Activated CD8-positive, alpha-beta memory T cell treated with anti-CD3 and anti-CD28 coated beads, Interleukin-2, amount 50 U/mL, for 4 hours (primary cell): Measurements from ENCODE around the gene RHBDD1.

ENCODE experiments used
- DNase-seq: peaks from one replicate; pipeline ENCODE4 v3.0.0-alpha.2; 2020

The RHBDD1 gene

GRCh38 chr2:226943862-226944620, 108.2 kb downstream of the RHBDD1 start:
- no peak for DNase-seq

- no peak for DNase-seq
Observed at GRCh38 chr2:226953206-226953605, 117.4 kb downstream of the RHBDD1 start.

GRCh38 chr2:226953826-226954225, 118.0 kb downstream of the RHBDD1 start:
- no peak for DNase-seq

GRCh38 chr2:226956659-226957058, 120.8 kb downstream of the RHBDD1 start:
- no peak for DNase-seq

- no peak for DNase-seq
Observed at GRCh38 chr2:226959418-226959817, 123.6 kb downstream of the RHBDD1 start.

- DNase-seq = no peak
Observed at GRCh38 chr2:226962176-226962773, 126.4 kb downstream of the RHBDD1 start.

- DNase-seq = no peak
Observed at GRCh38 chr2:226963528-226963927, 127.7 kb downstream of the RHBDD1 start.

GRCh38 chr2:226965376-226965775, 129.5 kb downstream of the RHBDD1 start:
- no peak for DNase-seq

GRCh38 chr2:226969417-226970080, 133.7 kb downstream of the RHBDD1 start:
- DNase-seq = no peak

- no peak for DNase-seq
Observed at GRCh38 chr2:226970362-226970761, 134.5 kb downstream of the RHBDD1 start.

GRCh38 chr2:226971084-226971483, 135.2 kb downstream of the RHBDD1 start:
- DNase-seq = no peak

- DNase-seq = no peak
Observed at GRCh38 chr2:226971770-226972169, 135.9 kb downstream of the RHBDD1 start.

GRCh38 chr2:226973816-226974215, 138.0 kb downstream of the RHBDD1 start:
- DNase-seq = no peak

GRCh38 chr2:226977775-226978190, 141.9 kb downstream of the RHBDD1 start:
- no peak for DNase-seq

GRCh38 chr2:226978300-226978699, 142.4 kb downstream of the RHBDD1 start:
- DNase-seq = no peak

- DNase-seq = no peak
Observed at GRCh38 chr2:226979004-226979403, 143.2 kb downstream of the RHBDD1 start.

- DNase-seq = no peak
Observed at GRCh38 chr2:226981791-226982326, 146.0 kb downstream of the RHBDD1 start.

GRCh38 chr2:226983895-226984749, 148.3 kb downstream of the RHBDD1 start:
- DNase-seq = no peak

- DNase-seq = no peak
Observed at GRCh38 chr2:226984750-226985582, 149.1 kb downstream of the RHBDD1 start.

- no peak for DNase-seq
Observed at GRCh38 chr2:226985583-226985946, 149.7 kb downstream of the RHBDD1 start.

GRCh38 chr2:226991663-226992062, 155.8 kb downstream of the RHBDD1 start:
- no peak for DNase-seq

GRCh38 chr2:226993171-226993570, 157.3 kb downstream of the RHBDD1 start:
- no peak for DNase-seq
